B cell (primary cell): ENCODE results near the gene ZNF423. TPM values are rescaled to one million over a fixed set of nuclear protein-coding genes. Genes with fewer than 3 reads are reported as not detected.

ENCODE experiments used
- ATAC-seq: fragments of 200-7000 bp; cut with Tn5 transposase; one replicate; pipeline ENCODE4 v1.10.0; 2021; ENCODE audit warnings: low read depth, mild to moderate bottlenecking, moderate number of reproducible peaks, moderate library complexity
- CTCF ChIA-PET: fragments of 350-600 bp; sonication (Branson Sonifier 250); formaldehyde crosslinking; loops from one replicate; lab custom pipeline; 2021; ENCODE audit warnings: antibody characterized with exemption, inconsistent platforms; lab: Charles Lee
- POLR2A ChIA-PET: fragments of 350-600 bp; sonication (Branson Sonifier 250); formaldehyde crosslinking; loops from one replicate; lab custom pipeline; 2021; ENCODE audit warnings: antibody characterized with exemption; lab: Charles Lee
- DNase-seq: peaks from one replicate; pipeline ENCODE4 v3.0.0; 2013
- H2AFZ ChIP-seq: 2 replicates; pipeline ENCODE4 v1.6.1; 2012; ENCODE audit warnings: mild to moderate bottlenecking, low read depth, low read length; ENCODE audit not compliant: insufficient read depth, poor library complexity, severe bottlenecking
- H3K27ac ChIP-seq, 2 donors: 1 replicate in 1 of 2; 2 replicates in 1 of 2; pipeline ENCODE4 v1.5.1; 2012 to 2013; ENCODE audit warnings: low read length in 2 of 2, mild to moderate bottlenecking in 2 of 2, moderate library complexity in 1 of 2
- H3K27me3 ChIP-seq, 4 experiments: fragments of 200-600 bp in 1 of 4; sonication (generic) in 1 of 4; replicated peaks in 1 of 4; 1 replicate in 2 of 4; 2 replicates in 2 of 4; pipeline versions ENCODE4 v1.6.1 to v1.7.0; 2013 to 2016; ENCODE audit warnings: low read length in 3 of 4, mild to moderate bottlenecking in 2 of 4, mixed read lengths in 1 of 4, moderate library complexity in 1 of 4; ENCODE audit not compliant: insufficient read depth in 4 of 4, control insufficient read depth in 3 of 4; ENCODE audit errors: control extremely low read depth in 1 of 4
- H3K36me3 ChIP-seq, 2 experiments: replicated peaks in 1 of 2; 1 replicate in 1 of 2; 2 replicates in 1 of 2; pipeline versions ENCODE4 v1.6.1 to v1.7.1; 2013; ENCODE audit warnings: low read length in 1 of 2; ENCODE audit not compliant: insufficient read depth in 2 of 2, control insufficient read depth in 1 of 2; ENCODE audit errors: control extremely low read depth in 1 of 2, extremely low read depth in 1 of 2
- H3K4me1 ChIP-seq, 2 donors: fragments of 200-600 bp in 1 of 2; sonication (generic) in 1 of 2; 1 replicate in 1 of 2; 2 replicates in 1 of 2; pipeline versions ENCODE4 v1.5.1 to v1.6.1; 2013 to 2017; ENCODE audit warnings: low read length in 2 of 2; ENCODE audit not compliant: control insufficient read depth in 2 of 2, insufficient read depth in 2 of 2
- H3K4me2 ChIP-seq: replicated peaks from 2 replicates; pipeline ENCODE3; 2012; ENCODE audit warnings: mild to moderate bottlenecking, low read depth, low read length; ENCODE audit not compliant: poor library complexity, severe bottlenecking
- H3K4me3 ChIP-seq, 5 experiments: fragments of 200-600 bp in 1 of 5; sonication (generic) in 1 of 5; 1 replicate in 3 of 5; 2 replicates in 2 of 5; pipeline versions ENCODE4 v1.5.1 to v1.7.0; 2011 to 2016; ENCODE audit warnings: low read length in 4 of 5, mild to moderate bottlenecking in 4 of 5, low read depth in 2 of 5, control low read depth in 1 of 5, moderate library complexity in 1 of 5; ENCODE audit not compliant: insufficient read depth in 1 of 5; ENCODE audit errors: control extremely low read depth in 1 of 5, extremely low read depth in 1 of 5
- H3K79me2 ChIP-seq: fragments of 200-600 bp; sonication (generic); one replicate; pipeline ENCODE4 v1.6.0; 2016; ENCODE audit warnings: low read length; ENCODE audit not compliant: control insufficient read depth, insufficient read depth
- H3K9ac ChIP-seq: fragments of 200-600 bp; sonication (generic); 2 replicates; pipeline ENCODE4 v1.6.1; 2017; ENCODE audit warnings: mild to moderate bottlenecking, low read length, moderate library complexity
- H3K9me3 ChIP-seq, 3 donors: one replicate each; pipeline versions ENCODE4 v1.6.1 to v1.7.1; 2013; ENCODE audit warnings: low read length in 2 of 3; ENCODE audit not compliant: control insufficient read depth in 2 of 3, insufficient read depth in 1 of 3; ENCODE audit errors: control extremely low read depth in 1 of 3
- H4K20me1 ChIP-seq: 2 replicates; pipeline ENCODE4 v1.6.0; 2012; ENCODE audit warnings: mild to moderate bottlenecking, low read length; ENCODE audit not compliant: insufficient read depth, control insufficient read depth, poor library complexity, severe bottlenecking
- H3K27ac Mint-ChIP-seq: one replicate; pipeline ENCODE4 v1.8.0; 2021; ENCODE audit warnings: mixed read lengths
- H3K27me3 Mint-ChIP-seq: one replicate; pipeline ENCODE4 v1.8.0; 2021; ENCODE audit warnings: mixed read lengths
- H3K4me1 Mint-ChIP-seq: one replicate; pipeline ENCODE4 v1.8.0; 2021; ENCODE audit warnings: mixed read lengths
- H3K4me3 Mint-ChIP-seq: one replicate; pipeline ENCODE4 v1.8.0; 2021; ENCODE audit warnings: mixed read lengths
- H3K9me3 Mint-ChIP-seq: one replicate; pipeline ENCODE4 v1.8.0; 2022; ENCODE audit warnings: mixed read lengths; ENCODE audit not compliant: insufficient read depth
- CTCF ChIP-seq: fragments of 200-600 bp; IDR thresholded peaks from one replicate; pipeline ENCODE4 v1.8.0; 2022; ENCODE audit warnings: antibody characterized with exemption, mild to moderate bottlenecking
- EZH2 ChIP-seq: IDR thresholded peaks from 2 replicates; pipeline ENCODE4 v1.6.1; 2012; ENCODE audit warnings: borderline replicate concordance, low read depth, mild to moderate bottlenecking, moderate library complexity, low read length; ENCODE audit not compliant: insufficient read depth, poor library complexity, severe bottlenecking
- WGBS: methylation state at CpG from one replicate; pipeline ENCODE4 v1.1.5; 2013; ENCODE audit warnings: missing lambda C conversion rate; ENCODE audit not compliant: insufficient coverage; 5-methylcytosine and 5-hydroxymethylcytosine counted together
- intact Hi-C: fragments of 100-400 bp; cut with micrococcal nuclease; formaldehyde crosslinking; loops from one replicate; pipeline ENCODE4 v1.10.0; 2022
- polyA plus RNA-seq: library from polyadenylated mRNA; depleted of rRNA; stranded (reverse); fragments of >200 nt; gene quantifications from 2 replicates; pipeline ENCODE4 v1.2.3, GENCODE V29; 2012
- total RNA-seq, 2 donors: library from RNA; stranded (reverse); fragments of 120-200 nt in 1 of 2; gene quantifications; 1 replicate in 1 of 2; 2 replicates in 1 of 2; pipeline versions ENCODE4 v1.2.3 to v1.2.4, GENCODE V29; 2013 to 2022

The ZNF423 gene
- total and polyA plus RNA-seq, 2 donors (not counting 1 experiment from before 2014, with no cell fraction given): not detected

- DNase-seq: no peak
- H3K27ac Mint-ChIP-seq: no peak overlapping the region
- Histone ChIP-seq H3K27me3 (no peaks in the 10 kb centered on the region), H3K27ac (no peak overlapping the region), H3K4me1 (no peaks in the 10 kb centered on the region), H3K4me3 (no peak overlapping the region), H4K20me1 (no peaks in the 10 kb centered on the region), H3K79me2 (no peaks in the 10 kb centered on the region), H3K36me3 (no peaks in the 10 kb centered on the region), H2AFZ (no peak overlapping the region), H3K9ac (no peak overlapping the region), H3K9me3 (peaks cover 0 to 5% (median 0%) of the 10 kb centered on the region in 3 donors), H3K4me2 (no peak overlapping the region)
- H3K4me1 Mint-ChIP-seq: no peaks in the 10 kb centered on the region
- intact Hi-C loops: no loop called here
- no peaks in the 10 kb centered on the region for H3K27me3 Mint-ChIP-seq
- ChIA-PET CTCF (no interaction called here), POLR2A (no interaction called here)
- H3K4me3 Mint-ChIP-seq: no peak overlapping the region
- no peaks in the 10 kb centered on the region for H3K9me3 Mint-ChIP-seq
- ATAC-seq: no peak
- 95% methylated on average over 36 of the region's 37 CpGs for WGBS
- TF ChIP-seq CTCF (no peak), EZH2 (no peak)
Measured at GRCh38 chr16:49664221-49665215, 191.4 kb downstream of the ZNF423 start.
